Measurements from ENCODE around the gene UBE2G2.

UBE2G2 gene

GRCh38 chr21:44828362-44829056 is 26.9 kb upstream of the UBE2G2 start:
- no peak for TF ChIP-seq CTCF (conservative IDR thresholded peaks at IDR 0.05; ENCODE audit: low read depth, low read length)
- H3K4me3 ChIP-seq (ENCODE audit: low read length) = no peak overlapping the region
- no peak for DNase-seq (ENCODE audit: low read depth)

- no peak for DNase-seq (ENCODE audit: low read depth)
- no peak for TF ChIP-seq CTCF (conservative IDR thresholded peaks at IDR 0.05; ENCODE audit: low read depth, low read length)
These were observed 21.6 kb upstream of the UBE2G2 start for GRCh38 chr21:44823179-44823660.

GRCh38 chr21:44822484-44823178 is 21.0 kb upstream of the UBE2G2 start:
- DNase-seq (ENCODE audit: low read depth) = no peak
- no peak for TF ChIP-seq CTCF (conservative IDR thresholded peaks at IDR 0.05; ENCODE audit: low read depth, low read length)
- H3K4me3 ChIP-seq (ENCODE audit: low read length) = no peak overlapping the region

More at GRCh38 chr21:44823179-44823660, 21.6 kb upstream of the UBE2G2 start:
- no peak overlapping the region for H3K4me3 ChIP-seq (ENCODE audit: low read length)

- no peak for DNase-seq (ENCODE audit: low read depth)
- H3K4me3 ChIP-seq (ENCODE audit: low read length) = no peak overlapping the region
- no peak for TF ChIP-seq CTCF (conservative IDR thresholded peaks at IDR 0.05; ENCODE audit: low read depth, low read length)
These were observed 19.2 kb upstream of the UBE2G2 start for GRCh38 chr21:44820851-44821250.

- no peak for TF ChIP-seq CTCF (conservative IDR thresholded peaks at IDR 0.05; ENCODE audit: low read depth, low read length)
- no peak overlapping the region for H3K4me3 ChIP-seq (ENCODE audit: low read length)
- no peak for DNase-seq (ENCODE audit: low read depth)
These were observed 17.9 kb upstream of the UBE2G2 start for GRCh38 chr21:44819283-44820243.

GRCh38 chr21:44818640-44819011 is 17.0 kb upstream of the UBE2G2 start:
- DNase-seq (ENCODE audit: low read depth) = no peak
- TF ChIP-seq CTCF (conservative IDR thresholded peaks at IDR 0.05; ENCODE audit: low read depth, low read length) = no peak
- H3K4me3 ChIP-seq (ENCODE audit: low read length) = peak overlapping the region; percentile 38

Measured in retinal pigment epithelial cell (primary cell).